ENCODE data around the gene BMP5.
"Not testable (repeated sequence)": the region's sequence is repeated elsewhere in the genome, so short reads cannot be mapped to it uniquely, and the experiment has no call there.

Gene BMP5

DNA sequence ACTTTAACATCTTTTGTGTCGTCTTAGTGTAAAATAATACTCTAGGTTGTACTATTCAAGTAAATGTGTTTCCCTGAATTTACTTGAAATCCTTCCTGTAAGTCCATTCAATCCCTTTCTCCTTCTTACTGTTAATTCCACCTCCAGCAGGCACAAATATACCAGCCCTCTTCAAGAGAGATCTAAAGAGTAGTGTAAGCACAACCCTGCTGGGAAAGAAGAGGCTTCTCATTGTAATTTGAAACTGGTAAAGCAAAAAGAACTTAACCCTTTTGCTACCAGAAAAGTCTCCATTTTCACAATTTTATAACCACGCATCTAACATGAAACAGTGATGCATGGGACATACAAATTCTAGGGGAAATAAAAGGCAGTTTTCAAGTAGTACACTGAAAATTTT lies at the start of gene BMP5:
Gene BMP5, minus strand, starts transcription at position 191 of the 400 bp plus-strand sequence. CDS start 725 bp downstream, outside the sequence.
- DNase-seq (ENCODE audit: extremely low read depth in 1 of 2, low read depth in 1 of 2) = no peak

DNA sequence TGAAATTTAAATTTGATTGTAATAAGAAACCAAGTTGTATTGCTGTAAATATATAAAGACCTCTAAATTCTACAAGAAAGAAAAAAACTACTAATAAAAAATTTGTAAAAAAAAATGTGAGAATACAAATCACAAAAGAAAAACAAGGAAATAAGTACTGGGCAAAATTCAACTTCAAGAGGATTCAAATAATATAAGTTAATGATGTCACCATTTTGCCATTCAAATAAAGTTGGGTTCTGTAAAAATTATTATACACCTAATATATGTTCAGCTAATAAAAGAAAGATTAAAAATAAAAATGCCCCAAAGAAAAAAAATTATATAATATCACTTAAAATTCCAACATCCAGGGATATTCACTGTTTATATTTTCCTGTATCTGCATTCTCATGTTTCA lies 47.0 kb upstream of the BMP5 start:
- DNase-seq (ENCODE audit: extremely low read depth in 1 of 2, low read depth in 1 of 2) = no peak

DNA sequence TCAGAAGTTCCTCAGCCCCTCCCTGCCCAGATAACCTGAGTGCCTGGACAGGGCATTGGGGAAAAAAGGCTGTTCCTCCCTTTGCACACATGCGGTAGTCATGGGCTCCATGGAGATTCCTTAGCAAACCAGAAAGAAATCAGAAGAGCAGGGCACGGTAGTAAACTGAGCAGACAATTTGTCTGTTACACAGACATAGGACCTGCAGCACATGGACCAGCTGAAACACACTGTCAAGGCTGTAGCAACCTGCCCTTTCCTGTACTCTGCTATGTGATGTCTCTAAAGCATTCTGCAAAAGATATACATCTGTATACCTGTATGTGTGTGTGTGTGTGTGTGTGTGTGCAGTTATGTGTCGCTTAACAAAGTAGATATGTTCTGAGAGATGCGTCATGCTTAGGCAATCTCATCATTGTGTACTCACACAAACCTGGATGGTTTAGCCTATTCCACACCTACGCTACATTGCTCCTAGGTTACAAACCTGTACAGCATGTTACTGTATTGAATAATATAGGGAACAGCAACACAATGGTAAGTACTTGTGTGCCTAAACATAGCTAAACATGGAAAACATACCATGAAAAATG lies 44.4 kb upstream of the BMP5 start:
- DNase-seq (ENCODE audit: extremely low read depth in 1 of 2, low read depth in 1 of 2) = no peak

DNA sequence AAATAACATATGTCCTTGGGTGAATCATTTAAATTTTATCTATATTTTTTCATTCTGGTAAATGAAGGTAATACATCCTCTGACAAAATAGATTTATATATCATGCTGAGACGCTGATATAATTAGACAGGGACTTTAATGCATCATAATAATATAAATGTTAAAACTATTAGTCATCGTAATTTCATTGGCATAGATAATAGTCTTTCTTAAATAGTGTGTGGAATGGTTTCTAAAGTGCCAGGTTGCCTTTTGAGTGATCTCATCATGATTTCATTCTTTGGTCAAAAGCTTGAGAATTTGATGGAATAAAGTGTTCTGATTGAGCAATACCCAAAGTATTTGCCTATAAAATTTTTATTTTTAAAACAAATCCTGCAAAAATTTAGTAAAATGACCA lies 43.2 kb upstream of the BMP5 start:
- DNase-seq (ENCODE audit: extremely low read depth in 1 of 2, low read depth in 1 of 2) = no peak

DNA sequence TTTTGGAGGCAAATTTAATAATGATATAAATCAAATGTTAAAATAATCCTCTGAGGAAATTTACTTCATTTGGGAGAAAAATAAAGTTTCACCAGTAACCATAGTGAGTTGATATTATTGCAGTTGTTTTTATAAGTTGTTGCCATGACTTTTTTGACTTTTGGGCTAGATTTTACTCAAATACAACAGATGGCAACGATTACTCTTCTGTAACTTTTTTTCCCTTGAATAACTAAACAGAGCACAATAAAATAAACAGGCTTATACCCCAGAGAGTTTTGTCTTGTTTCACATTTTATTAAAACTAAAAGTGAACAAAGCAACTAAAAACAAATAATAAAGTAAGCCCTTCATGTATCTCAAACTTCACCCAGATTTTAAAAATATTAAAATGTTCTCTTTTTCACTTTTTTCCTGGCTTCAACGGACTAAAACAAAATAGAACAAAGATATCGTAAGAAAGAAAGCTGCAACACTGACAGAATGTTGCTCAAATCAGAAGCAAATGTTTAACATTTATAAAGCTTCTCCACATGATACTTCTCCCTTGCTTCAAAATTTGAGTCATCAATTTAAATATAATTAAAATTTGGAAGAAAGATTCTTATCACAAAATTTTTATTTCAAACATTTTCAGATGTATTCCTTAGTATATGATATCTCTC lies 42.5 kb upstream of the BMP5 start:
- no peak for DNase-seq (ENCODE audit: extremely low read depth in 1 of 2, low read depth in 1 of 2)

DNA sequence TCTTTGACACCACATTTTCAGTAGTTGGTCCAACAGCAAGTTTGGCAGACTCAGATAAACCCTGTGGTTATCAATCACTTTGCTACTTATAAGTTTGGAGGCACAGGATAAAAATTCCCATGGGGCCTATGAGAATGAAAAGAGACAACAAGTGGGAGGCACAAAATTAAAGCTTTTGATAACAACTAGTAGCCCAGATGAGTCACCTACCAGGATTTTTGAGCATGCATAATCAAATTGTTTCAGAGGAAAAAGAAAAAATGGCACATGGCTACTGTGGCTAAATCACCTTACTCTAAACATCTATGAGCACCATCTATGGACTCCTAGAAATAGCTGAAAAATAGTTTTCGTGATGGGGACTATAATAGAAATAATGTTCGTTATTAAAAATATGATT lies 40.8 kb upstream of the BMP5 start:
- no peak for DNase-seq (ENCODE audit: extremely low read depth in 1 of 2, low read depth in 1 of 2)

DNA sequence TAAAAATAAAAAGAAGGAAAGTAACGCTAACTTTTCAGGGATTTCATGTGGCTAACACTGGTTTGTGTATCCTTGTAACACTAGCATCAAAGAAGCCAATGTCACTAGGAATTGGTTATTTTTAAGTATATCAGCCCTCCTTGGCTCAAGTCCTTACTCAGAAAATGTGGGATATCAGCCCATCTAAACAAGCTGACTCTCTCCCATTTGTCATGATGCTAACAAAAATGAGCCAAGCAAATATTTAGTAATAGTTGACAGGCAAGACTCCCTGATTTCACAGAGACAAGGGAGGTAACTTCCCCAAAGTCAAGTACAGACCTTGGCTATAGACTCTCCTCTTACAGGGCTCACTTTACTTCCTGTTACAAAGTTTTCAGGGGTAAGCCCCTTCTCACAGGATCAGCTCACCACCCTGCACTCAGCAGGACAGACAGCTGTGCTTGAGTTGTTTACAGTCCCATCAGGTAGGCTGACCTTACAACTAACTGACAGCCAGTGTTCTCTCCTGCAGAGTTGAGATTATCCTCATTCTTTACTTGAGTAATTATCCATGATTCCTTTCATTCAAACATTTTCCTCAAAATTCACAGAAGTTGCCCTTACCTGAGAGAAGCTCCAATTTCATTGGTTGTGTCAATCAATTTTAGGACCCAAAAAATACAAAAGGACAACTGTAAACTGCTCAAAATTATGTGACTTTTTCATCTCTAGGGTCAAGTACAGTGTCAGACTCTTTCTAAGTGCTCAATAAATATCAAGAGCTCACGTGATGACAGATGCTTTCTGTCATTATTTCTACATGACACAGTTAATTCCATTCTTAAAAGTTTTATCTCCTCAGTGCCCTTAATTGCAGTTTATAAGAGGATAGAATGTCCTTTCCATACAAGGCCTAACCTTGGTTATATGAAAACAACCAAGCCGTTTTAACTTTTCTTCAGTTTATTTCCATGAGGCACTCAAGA lies 38.1 kb upstream of the BMP5 start:
- no peak for DNase-seq (ENCODE audit: extremely low read depth in 1 of 2, low read depth in 1 of 2)

DNA sequence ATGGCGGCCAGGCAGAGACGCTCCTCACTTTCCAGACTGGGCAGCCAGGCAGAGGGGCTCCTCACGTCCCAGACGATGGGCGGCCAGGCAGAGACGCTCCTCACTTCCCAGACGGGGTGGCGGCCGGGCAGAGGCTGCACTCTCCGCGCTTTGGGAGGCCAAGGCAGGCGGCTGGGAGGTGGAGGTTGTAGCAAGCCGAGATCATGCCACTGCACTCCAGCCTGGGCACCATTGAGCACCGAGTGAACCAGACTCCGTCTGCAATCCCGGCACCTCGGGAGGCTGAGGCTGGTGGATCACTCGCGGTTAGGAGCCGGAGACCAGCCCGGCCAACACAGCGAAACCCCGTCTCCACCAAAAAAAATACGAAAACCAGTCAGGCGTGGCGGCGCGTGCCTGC lies 35.1 kb upstream of the BMP5 start:
- not testable (repeated sequence) for DNase-seq (ENCODE audit: extremely low read depth in 1 of 2, low read depth in 1 of 2)

DNA sequence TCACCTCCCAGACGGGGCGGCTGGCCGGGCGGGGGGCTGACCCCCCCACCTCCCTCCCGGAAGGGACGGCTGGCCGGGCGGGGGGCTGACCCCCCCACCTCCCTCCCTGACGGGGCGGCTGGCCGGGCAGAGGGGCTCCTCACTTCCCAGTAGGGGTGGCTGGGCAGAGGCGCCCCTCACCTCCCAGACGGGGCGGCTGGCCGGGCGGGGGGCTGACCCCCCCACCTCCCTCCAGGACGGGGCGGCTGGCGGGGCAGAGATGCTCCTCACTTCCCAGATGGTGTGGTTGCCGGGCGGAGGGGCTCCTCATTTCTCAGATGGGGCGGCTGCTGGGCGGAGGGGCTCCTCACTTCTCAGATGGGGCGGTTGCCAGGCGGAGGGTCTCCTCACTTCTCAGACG lies 34.5 kb upstream of the BMP5 start:
- not testable (repeated sequence) for DNase-seq (ENCODE audit: extremely low read depth in 1 of 2, low read depth in 1 of 2)

DNA sequence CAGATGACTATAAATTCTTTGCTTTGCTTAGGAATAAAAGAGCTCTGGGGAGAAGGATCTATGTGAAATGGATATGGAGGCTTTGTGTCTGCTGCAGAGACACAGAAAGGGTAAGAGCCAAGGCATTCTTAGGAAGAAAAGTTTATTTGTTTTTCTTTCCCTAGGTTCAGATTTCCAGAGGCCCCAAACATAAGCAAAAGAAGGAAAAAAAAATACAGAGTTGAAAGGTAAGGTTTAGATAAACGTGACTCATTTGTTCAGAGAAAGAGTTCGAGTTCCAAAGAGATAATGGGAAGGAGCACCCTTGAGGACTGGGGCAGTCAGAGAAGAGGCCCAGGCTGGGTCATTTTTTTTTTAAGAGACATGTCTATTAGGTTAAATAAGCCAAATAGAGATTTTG lies 27.4 kb upstream of the BMP5 start:
- DNase-seq (ENCODE audit: extremely low read depth in 1 of 2, low read depth in 1 of 2) = no peak

DNA sequence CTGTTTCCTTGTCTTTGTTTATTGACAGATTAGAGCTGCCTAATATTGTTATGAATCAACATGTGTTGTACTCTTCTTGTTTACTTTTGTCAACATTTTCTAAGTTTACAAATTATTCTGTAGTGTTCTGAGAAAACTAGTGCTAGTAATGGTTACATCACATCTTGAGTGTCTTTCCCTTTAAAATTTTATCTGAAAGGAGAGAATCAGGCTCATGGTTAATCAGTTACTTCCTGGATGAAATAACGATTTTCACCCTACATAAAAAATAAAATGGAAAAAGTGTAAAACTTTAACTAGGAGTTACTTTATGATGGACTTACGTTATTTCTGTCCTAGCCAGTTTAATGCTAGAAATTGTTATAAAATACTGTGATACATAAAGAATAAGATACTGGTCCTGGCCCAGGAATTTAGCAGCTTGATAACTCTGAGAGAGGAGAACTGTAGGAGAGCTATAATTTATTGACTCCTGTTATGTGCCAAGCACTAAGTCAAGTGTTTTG lies 26.4 kb upstream of the BMP5 start:
- no peak for DNase-seq (ENCODE audit: extremely low read depth in 1 of 2, low read depth in 1 of 2)

DNA sequence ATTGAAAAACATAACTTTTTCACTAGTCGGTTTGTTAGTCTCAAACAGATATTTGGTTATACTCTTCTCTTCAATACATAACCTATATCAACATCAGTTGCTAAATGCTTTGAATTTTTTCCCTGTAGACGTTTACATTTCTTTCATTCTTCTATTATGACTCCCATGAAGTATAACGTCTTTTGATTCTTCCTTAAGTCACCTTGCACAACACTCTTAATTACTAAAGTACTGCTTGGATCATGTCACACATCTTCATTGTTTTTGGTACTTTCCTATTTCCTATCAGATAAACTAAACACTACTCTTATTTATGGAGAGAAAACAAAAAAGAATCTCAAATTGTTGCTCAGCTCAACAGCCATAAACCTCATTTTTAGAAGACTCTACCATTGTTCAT lies 23.0 kb upstream of the BMP5 start:
- no peak for DNase-seq (ENCODE audit: extremely low read depth in 1 of 2, low read depth in 1 of 2)

DNA sequence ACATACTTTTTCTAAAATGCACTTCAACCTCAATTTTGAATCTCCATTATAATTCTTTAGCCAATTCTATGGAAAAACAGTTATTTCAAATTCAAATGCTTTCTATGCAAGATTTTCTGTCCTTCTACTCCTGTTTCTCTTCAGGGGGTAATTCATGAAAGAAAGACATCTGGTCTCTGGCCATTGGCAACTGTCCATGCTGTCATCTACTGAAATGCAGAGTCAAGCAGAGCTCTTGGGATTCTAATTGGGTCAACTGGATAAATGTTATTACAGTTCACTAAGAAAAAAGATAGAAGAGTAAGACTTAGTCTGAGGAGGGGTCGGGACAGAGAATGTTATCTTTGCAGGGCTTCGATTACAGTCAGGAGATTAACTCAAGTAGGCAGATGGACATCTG lies 22.0 kb upstream of the BMP5 start:
- DNase-seq (ENCODE audit: extremely low read depth in 1 of 2, low read depth in 1 of 2) = no peak

DNA sequence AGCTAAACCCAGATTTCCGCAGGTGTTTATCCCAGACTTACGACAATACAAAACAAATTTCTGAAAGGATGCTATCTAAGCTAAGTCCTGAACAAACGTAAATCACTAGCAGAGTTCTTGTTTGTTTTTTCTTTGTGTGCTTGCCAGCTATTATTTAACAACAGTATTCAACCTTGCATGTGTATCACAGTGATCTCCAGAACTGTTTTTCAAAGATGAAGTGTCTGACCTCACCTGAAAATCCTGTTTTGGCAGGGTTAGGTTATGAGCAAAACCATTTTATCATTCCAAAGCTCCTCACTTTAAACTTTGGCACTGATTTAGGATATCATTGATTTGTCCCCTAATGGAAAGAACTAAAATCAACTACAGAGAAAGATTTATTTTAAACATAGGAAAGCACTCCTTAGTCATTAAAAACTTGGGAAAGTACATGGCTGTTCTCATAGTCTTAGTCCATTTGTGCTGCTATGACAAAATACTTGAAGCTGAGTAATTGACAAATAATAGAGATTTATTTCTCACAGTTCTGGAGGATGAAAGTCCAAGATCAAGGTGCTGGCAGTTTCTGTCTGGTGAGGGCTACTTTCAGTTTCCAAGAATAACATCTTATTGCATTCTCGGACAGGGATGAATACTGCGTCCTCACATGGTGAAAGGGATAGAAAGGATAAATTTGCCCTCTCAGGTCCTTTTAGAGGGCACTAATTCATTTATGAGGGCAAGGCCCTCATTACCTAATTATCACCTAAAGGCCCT lies 20.8 kb upstream of the BMP5 start:
- DNase-seq (ENCODE audit: extremely low read depth in 1 of 2, low read depth in 1 of 2) = no peak

DNA sequence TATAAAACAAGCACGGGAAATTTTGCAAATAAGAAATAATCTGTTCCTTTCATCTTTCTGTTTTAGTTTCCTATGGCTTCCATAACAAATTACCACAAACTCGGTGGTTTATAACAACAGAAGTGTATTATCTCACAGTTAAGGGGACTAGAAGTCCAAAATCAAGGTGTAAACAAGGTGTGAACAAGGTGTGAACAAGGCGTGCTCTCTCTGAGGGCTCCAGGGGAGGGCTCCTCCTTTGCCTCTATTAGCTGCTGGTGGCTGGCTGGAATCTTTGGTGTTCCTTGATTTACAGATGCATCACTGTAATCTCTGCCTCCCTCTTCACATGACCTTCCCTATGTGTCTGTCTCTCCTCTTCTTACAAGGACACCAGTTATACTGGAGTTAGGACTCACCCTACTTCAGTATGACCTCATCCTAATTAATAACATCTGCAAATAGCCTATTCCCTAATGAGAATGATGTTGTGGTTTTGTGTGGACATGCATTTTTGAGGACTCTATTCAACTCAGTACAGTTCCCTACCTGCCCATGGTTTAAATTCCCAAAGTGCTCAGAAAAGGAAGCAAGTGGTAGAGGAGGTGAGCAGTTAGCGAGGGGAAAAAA lies 17.5 kb upstream of the BMP5 start:
- DNase-seq (ENCODE audit: extremely low read depth in 1 of 2, low read depth in 1 of 2) = no peak

DNA sequence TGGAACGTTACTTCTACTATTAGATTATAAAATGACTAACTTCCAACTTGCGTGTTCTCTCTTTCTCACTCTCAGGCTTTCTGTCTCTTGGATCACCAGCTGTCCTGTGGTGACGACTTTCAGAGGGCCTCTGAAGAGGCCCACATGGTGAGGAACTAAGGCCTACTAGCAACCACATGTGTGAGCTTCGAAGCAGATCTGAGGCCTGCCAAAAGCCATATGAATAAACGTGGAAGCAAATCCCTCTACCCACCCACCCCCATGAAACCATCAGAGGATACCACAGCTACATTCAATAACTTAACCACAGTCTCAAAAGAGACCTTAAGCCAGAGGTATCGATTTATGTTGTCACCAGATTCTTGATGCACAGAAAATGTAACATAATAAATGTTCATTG lies 13.5 kb upstream of the BMP5 start:
- DNase-seq (ENCODE audit: extremely low read depth in 1 of 2, low read depth in 1 of 2) = no peak

DNA sequence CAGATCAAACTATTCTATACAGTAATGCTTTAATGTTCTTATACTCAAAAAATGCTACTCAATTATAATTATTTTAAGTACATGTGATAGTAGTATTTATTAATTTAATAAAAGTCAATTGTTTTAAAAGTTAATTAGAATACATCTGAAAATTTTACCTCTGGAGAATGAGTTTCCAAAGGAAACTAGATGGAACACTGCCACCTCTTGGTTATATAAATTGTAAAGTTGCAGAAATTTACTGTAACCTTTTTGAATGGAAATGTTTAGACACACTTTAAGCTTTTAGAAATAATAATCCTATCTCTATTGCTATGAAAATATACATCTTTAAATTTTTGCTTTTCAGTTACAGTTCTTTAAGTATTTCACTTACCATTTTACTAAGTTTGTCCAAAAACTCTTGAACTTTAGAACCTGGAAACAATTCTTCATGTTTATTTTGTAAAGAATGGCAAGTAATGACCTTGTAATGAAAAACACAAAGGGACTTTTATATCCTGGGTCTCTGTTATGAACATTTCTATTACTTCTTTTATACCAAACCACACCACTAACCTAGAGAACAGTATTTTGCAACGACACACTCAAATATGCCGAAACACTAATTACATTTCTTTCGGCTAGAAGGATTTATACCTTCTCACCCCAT lies 10.9 kb upstream of the BMP5 start:
- DNase-seq (ENCODE audit: extremely low read depth in 1 of 2, low read depth in 1 of 2) = no peak

DNA sequence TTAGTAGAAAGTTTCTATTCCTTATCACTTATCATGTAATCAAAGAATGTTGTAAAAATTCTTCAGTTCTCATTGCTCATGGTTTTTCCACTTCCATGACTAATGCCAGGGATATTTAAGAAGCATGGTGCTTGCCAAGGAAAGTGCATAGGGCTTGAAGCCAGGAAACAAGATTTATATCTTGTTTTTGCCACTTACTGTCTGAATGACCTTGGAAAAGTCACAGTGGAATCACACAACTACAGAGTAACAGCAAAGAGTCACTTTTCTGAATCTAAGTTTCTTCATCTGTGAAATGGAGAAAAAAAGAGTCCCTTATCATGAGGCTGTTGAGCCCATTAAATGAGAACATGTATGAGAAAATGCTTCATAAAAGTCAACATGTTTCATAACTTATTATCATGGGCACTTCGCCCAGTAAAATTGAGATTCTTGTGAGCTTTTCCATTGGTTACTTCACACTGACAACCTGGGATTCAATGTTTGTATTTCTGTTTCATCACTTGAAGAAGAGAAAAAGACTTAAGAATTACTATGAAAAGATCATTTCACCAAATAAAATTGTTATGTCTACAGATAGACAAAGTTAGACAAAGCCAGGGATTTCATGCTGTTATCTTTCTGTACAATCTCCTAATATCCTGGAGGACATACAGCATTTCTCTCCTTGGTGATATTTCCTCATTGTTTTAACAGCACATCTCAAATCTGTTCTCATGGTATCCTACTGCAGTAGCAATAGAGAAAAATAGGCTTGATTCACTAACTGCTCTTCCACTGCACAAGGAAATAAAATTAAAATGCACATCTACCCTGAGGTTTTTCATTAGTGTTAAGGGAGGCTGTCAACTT lies 7.6 kb upstream of the BMP5 start:
- DNase-seq (ENCODE audit: extremely low read depth in 1 of 2, low read depth in 1 of 2) = no peak

DNA sequence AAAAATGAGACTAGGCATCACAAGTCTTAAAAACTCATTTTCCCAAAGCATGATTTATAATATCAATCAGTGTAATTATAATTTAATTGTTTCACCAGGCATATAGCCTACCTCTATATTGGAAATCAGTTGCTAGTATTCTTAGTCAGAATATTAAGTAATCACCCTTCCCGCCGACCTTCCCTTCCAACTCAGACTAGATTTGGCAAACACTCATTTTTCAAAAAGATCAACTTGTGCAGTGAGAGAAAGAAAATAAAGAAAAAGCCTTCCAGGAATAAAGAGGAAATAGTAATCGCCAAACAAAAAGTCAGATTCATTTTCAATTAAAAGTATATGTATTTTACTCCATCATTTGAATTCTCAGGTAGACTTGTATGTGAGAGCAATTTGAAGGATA lies 1.9 kb upstream of the BMP5 start:
- DNase-seq (ENCODE audit: extremely low read depth in 1 of 2, low read depth in 1 of 2) = no peak
